Islet of Langerhans (tissue), 1 donor: ENCODE results near the gene FAM20C.

Experiments used
- FAIRE-seq: peaks from one replicate; lab custom pipeline; 2011; peaks lifted over from hg19 to GRCh38; lab: Jason Lieb, UNC

FAM20C gene

GRCh38 chr7:245574-246295 lies 53.4 kb downstream of the FAM20C start:
- FAIRE-seq = no peak

- no peak for FAIRE-seq
Observed at GRCh38 chr7:246451-246850, 54.1 kb downstream of the FAM20C start.

- FAIRE-seq = no peak
Observed at GRCh38 chr7:247181-247580, 54.8 kb downstream of the FAM20C start.

- no peak for FAIRE-seq
Observed at GRCh38 chr7:247636-248035, 55.3 kb downstream of the FAM20C start.

GRCh38 chr7:248732-249435 lies 56.5 kb downstream of the FAM20C start:
- FAIRE-seq = no peak

- FAIRE-seq = no peak
Observed at GRCh38 chr7:249989-250388, 57.6 kb downstream of the FAM20C start.

- no peak for FAIRE-seq
Observed at GRCh38 chr7:250523-250922, 58.2 kb downstream of the FAM20C start.

- no peak for FAIRE-seq
Observed at GRCh38 chr7:251005-251404, 58.6 kb downstream of the FAM20C start.

GRCh38 chr7:251446-252175 lies 59.2 kb downstream of the FAM20C start:
- FAIRE-seq = no peak

GRCh38 chr7:252216-252965 lies 60.0 kb downstream of the FAM20C start:
- no peak for FAIRE-seq

- FAIRE-seq = no peak
Observed at GRCh38 chr7:252981-253380, 60.6 kb downstream of the FAM20C start.

GRCh38 chr7:253581-254336 lies 61.4 kb downstream of the FAM20C start:
- no peak for FAIRE-seq

GRCh38 chr7:254337-255037 lies 62.1 kb downstream of the FAM20C start:
- FAIRE-seq = no peak

GRCh38 chr7:255038-255435 lies 62.7 kb downstream of the FAM20C start:
- FAIRE-seq = no peak

GRCh38 chr7:255721-256361 lies 63.5 kb downstream of the FAM20C start:
- no peak for FAIRE-seq

GRCh38 chr7:256461-256940 lies 64.1 kb downstream of the FAM20C start:
- FAIRE-seq = no peak

- no peak for FAIRE-seq
Observed at GRCh38 chr7:256981-257646, 64.7 kb downstream of the FAM20C start.

GRCh38 chr7:257647-257992 lies 65.2 kb downstream of the FAM20C start:
- FAIRE-seq = no peak

GRCh38 chr7:258476-259190 lies 66.3 kb downstream of the FAM20C start:
- FAIRE-seq = no peak

- no peak for FAIRE-seq
Observed at GRCh38 chr7:259191-259505, 66.8 kb downstream of the FAM20C start.
